HFFc6 (cell line): ENCODE results near the gene C11orf24. TPM values are rescaled to one million over a fixed set of nuclear protein-coding genes. Genes with fewer than 3 reads are reported as not detected.

Experiments
- DNase-seq: peaks from one replicate; pipeline ENCODE4 v3.0.0-alpha.2; 2018
- H3K27ac Mint-ChIP-seq: 2 replicates; pipeline ENCODE4 v1.8.0; 2020; ENCODE audit warnings: mild to moderate bottlenecking, mixed read lengths
- H3K27me3 Mint-ChIP-seq: 2 replicates; pipeline ENCODE4 v1.8.0; 2021; ENCODE audit warnings: mild to moderate bottlenecking, moderate library complexity, mixed read lengths; ENCODE audit not compliant: insufficient read depth
- H3K36me3 Mint-ChIP-seq: 2 replicates; pipeline ENCODE4 v1.8.0; 2021; ENCODE audit warnings: low read depth, mixed read lengths
- H3K4me1 Mint-ChIP-seq: 2 replicates; pipeline ENCODE4 v1.8.0; 2020; ENCODE audit warnings: low read depth, mixed read lengths
- H3K4me3 Mint-ChIP-seq: 2 replicates; pipeline ENCODE4 v1.8.0; 2020; ENCODE audit warnings: mild to moderate bottlenecking, moderate library complexity, mixed read lengths
- H3K9me3 Mint-ChIP-seq: 2 replicates; pipeline ENCODE4 v1.8.0; 2020; ENCODE audit warnings: mild to moderate bottlenecking, mixed read lengths
- CTCF ChIP-seq: fragments of 200-600 bp; sonication (generic); IDR thresholded peaks from 2 replicates; pipeline ENCODE4 v1.5.0; 2021; ENCODE audit warnings: antibody characterized with exemption, mild to moderate bottlenecking
- total RNA-seq, 6 experiments: library from RNA; stranded (reverse); fragmentation: NEBNext Ultra II Directional; extraction: Animal tissue kit (Norgen Biotek cat#: 25700); gene quantifications; 2 replicates in 1 of 6; 3 replicates in 5 of 6; pipeline ENCODE4 v1.2.3, GENCODE V29; 2021

Gene C11orf24
- total RNA-seq, 6 experiments from 2014 or later = 88.4 to 126 (median 101) TPM

- H3K27ac Mint-ChIP-seq = no peak overlapping the region; the same call in 1 of the 2 replicates
- peaks cover 18% of the 10 kb centered on the region for H3K27me3 Mint-ChIP-seq
- DNase-seq = no peak
- H3K4me1 Mint-ChIP-seq = no peaks in the 10 kb centered on the region; the same call in 1 of the 2 replicates
- TF ChIP-seq CTCF = no peak
- no peaks in the 10 kb centered on the region for H3K36me3 Mint-ChIP-seq
- H3K9me3 Mint-ChIP-seq = no peaks in the 10 kb centered on the region
- peak overlapping the region; percentile 76 for H3K4me3 Mint-ChIP-seq
Measured at GRCh38 chr11:68313574-68314202, 41.9 kb upstream of the C11orf24 start.

- H3K27ac Mint-ChIP-seq = no peak overlapping the region; the same call in 1 of the 2 replicates
- TF ChIP-seq CTCF = no peak
- no peaks in the 10 kb centered on the region for H3K36me3 Mint-ChIP-seq
- H3K9me3 Mint-ChIP-seq = no peaks in the 10 kb centered on the region
- H3K4me3 Mint-ChIP-seq = peak overlapping the region; percentile 76
- DNase-seq = no peak
- H3K27me3 Mint-ChIP-seq = peaks cover 18% of the 10 kb centered on the region
- no peaks in the 10 kb centered on the region; the same call in 1 of the 2 replicates for H3K4me1 Mint-ChIP-seq
Measured at GRCh38 chr11:68312780-68313573, 41.2 kb upstream of the C11orf24 start.

GRCh38 chr11:68312117-68312779 lies 40.5 kb upstream of the C11orf24 start, which contains the start of gene LRP5:
Gene LRP5 (plus strand): TSS chr11:68312591. CDS start chr11:68312715, 124 bp downstream.
- peaks cover 18% of the 10 kb centered on the region for H3K27me3 Mint-ChIP-seq
- DNase-seq = no peak
- H3K9me3 Mint-ChIP-seq = no peaks in the 10 kb centered on the region
- H3K4me1 Mint-ChIP-seq = no peaks in the 10 kb centered on the region; the same call in 1 of the 2 replicates
- no peaks in the 10 kb centered on the region for H3K36me3 Mint-ChIP-seq
- H3K4me3 Mint-ChIP-seq = peak within 1 kb of the TSS; percentile 76
- TF ChIP-seq CTCF = no peak
- no peak within 1 kb of the TSS; the same call in 1 of the 2 replicates for H3K27ac Mint-ChIP-seq

GRCh38 chr11:68311160-68312116 lies 39.7 kb upstream of the C11orf24 start:
- DNase-seq = no peak
- TF ChIP-seq CTCF = no peak
- Mint-ChIP-seq H3K4me1 (no peaks in the 10 kb centered on the region; the same call in 1 of the 2 replicates), H3K27me3 (peaks cover 18% of the 10 kb centered on the region), H3K36me3 (no peaks in the 10 kb centered on the region), H3K27ac (no peak overlapping the region), H3K4me3 (peak overlapping the region; percentile 64), H3K9me3 (no peaks in the 10 kb centered on the region)
